Measurements from ENCODE around the gene LRRC8E.
"Not testable (repeated sequence)": the region's sequence is repeated elsewhere in the genome, so short reads cannot be mapped to it uniquely, and the experiment has no call there.

LRRC8E gene

GRCh38 chr19:7888826-7889217, 512 bp downstream of the LRRC8E start:
- DNase-seq = no peak

GRCh38 chr19:7893362-7894101, 5.2 kb downstream of the LRRC8E start:
- not testable (repeated sequence) for DNase-seq

GRCh38 chr19:7894612-7895309, 6.5 kb downstream of the LRRC8E start:
- no peak for DNase-seq

- DNase-seq = no peak
Measured at GRCh38 chr19:7895565-7895964, 7.3 kb downstream of the LRRC8E start.

GRCh38 chr19:7897292-7897691, 9.0 kb downstream of the LRRC8E start:
- no peak for DNase-seq

- DNase-seq = no peak
Measured at GRCh38 chr19:7898967-7899366, 10.7 kb downstream of the LRRC8E start.

- no peak for DNase-seq
Measured at GRCh38 chr19:7899751-7900378, 11.6 kb downstream of the LRRC8E start.

GRCh38 chr19:7900401-7900870, 12.1 kb downstream of the LRRC8E start:
- DNase-seq = no peak

- no peak for DNase-seq
Measured at GRCh38 chr19:7900931-7901330, 12.6 kb downstream of the LRRC8E start.

GRCh38 chr19:7901337-7901736, 13.0 kb downstream of the LRRC8E start:
- DNase-seq = no peak

- DNase-seq = no peak
Measured at GRCh38 chr19:7902796-7903243, 14.5 kb downstream of the LRRC8E start.

GRCh38 chr19:7903244-7904073, 15.1 kb downstream of the LRRC8E start, which contains the start of gene MAP2K7:
Gene MAP2K7, plus strand, starts transcription at chr19:7903877. Its CDS starts 68 bp downstream, at chr19:7903945.
- peak; percentile 100 for DNase-seq

GRCh38 chr19:7904074-7905020, 16.0 kb downstream of the LRRC8E start:
- peak; percentile 84 for DNase-seq

GRCh38 chr19:7905268-7905667, 17.0 kb downstream of the LRRC8E start:
- no peak for DNase-seq

- no peak for DNase-seq
Measured at GRCh38 chr19:7905859-7906258, 17.5 kb downstream of the LRRC8E start.

- DNase-seq = no peak
Measured at GRCh38 chr19:7907122-7907521, 18.8 kb downstream of the LRRC8E start.

GRCh38 chr19:7907544-7907943, 19.2 kb downstream of the LRRC8E start:
- no peak for DNase-seq

- no peak for DNase-seq
Measured at GRCh38 chr19:7908078-7908699, 19.9 kb downstream of the LRRC8E start.

- no peak for DNase-seq
Measured at GRCh38 chr19:7908742-7909461, 20.6 kb downstream of the LRRC8E start.

- DNase-seq = no peak
Measured at GRCh38 chr19:7909471-7910067, 21.3 kb downstream of the LRRC8E start.
